ENCODE data around the gene ARAF. TPM values are rescaled to one million over a fixed set of nuclear protein-coding genes. Genes with fewer than 3 reads are reported as not detected.
"Not testable (repeated sequence)": the region's sequence is repeated elsewhere in the genome, so short reads cannot be mapped to it uniquely, and the experiment has no call there.

ARAF gene
- total RNA-seq (2013): 35.8 TPM
- polyA plus RNA-seq: 100 to 1,000 TPM in 1 of 3 donors, 10 to 100 TPM in 2; 49.7 to 105 (median 68.6) TPM
- polyA minus RNA-seq: 32.3 and 44.0 TPM in 2 replicates
- 28.7 to 91.6 (median 62.8) reads per million in 11 experiments for total RNA-seq

DNA sequence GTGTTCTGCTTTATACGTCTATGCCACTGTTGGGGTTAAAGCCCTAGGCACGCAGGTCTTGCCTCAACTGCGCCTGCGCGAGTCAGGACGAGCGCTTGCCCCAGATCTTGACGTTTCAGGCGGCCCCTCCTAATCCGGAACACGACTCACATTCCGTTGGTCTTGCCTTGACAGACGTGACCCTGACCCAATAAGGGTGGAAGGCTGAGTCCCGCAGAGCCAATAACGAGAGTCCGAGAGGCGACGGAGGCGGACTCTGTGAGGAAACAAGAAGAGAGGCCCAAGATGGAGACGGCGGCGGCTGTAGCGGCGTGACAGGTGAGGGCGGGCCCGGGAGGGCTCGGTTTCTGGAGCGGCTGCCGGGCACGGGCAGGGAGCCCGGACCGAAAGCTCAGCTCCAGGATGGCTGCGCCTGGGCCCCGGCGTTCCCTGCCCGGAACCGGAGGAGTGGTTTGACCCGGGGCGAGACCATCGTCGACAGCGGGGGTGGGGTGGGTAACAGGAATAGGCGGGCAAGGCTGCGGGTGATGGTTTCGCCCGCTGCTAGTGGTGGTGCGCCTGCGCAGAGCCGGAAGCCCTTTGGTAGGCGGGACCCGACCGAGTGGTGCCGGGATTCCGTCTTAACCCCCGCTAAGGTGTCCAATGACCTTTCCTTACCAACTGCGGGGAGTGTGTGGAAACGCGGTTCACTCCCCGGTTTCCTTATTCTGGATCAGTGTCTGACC lies at the start of gene ARAF:
Gene ARAF (plus strand): TSS at position 272 of the 725 bp plus-strand sequence. CDS start 1,763 bp downstream, outside the sequence.
- DNase-seq: peak; percentile 96 to 99 (median 99)
- peaks cover 32 to 45% of the 10 kb centered on the region in 2 donors for H3K4me1 ChIP-seq (ENCODE audit: control insufficient read depth in 1 of 2, insufficient read depth in 2 of 2, low read length in 2 of 2)
- TF ChIP-seq, protein P1, sequence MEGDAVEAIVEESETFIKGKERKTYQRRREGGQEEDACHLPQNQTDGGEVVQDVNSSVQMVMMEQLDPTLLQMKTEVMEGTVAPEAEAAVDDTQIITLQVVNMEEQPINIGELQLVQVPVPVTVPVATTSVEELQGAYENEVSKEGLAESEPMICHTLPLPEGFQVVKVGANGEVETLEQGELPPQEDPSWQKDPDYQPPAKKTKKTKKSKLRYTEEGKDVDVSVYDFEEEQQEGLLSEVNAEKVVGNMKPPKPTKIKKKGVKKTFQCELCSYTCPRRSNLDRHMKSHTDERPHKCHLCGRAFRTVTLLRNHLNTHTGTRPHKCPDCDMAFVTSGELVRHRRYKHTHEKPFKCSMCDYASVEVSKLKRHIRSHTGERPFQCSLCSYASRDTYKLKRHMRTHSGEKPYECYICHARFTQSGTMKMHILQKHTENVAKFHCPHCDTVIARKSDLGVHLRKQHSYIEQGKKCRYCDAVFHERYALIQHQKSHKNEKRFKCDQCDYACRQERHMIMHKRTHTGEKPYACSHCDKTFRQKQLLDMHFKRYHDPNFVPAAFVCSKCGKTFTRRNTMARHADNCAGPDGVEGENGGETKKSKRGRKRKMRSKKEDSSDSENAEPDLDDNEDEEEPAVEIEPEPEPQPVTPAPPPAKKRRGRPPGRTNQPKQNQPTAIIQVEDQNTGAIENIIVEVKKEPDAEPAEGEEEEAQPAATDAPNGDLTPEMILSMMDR (IDR thresholded peaks at IDR 0.05): no peak
- no peak within 1 kb of the TSS for H2AFZ ChIP-seq (ENCODE audit: insufficient read depth, low read depth, low read length, poor library complexity, severe bottlenecking)
- peaks cover 18 to 23% of the 10 kb centered on the region in 2 donors for H3K36me3 ChIP-seq (replicated peaks in 1 of 2; ENCODE audit: control insufficient read depth in 1 of 2, insufficient read depth in 2 of 2, low read length in 2 of 2)
- H4K20me1 ChIP-seq (ENCODE audit: insufficient read depth, low read length): peaks cover 13% of the 10 kb centered on the region
- H3K9ac ChIP-seq (ENCODE audit: insufficient read depth, low read length, poor library complexity, severe bottlenecking): peak within 1 kb of the TSS; percentile 78
- H3K4me2 ChIP-seq (replicated peaks; ENCODE audit: extremely low read depth, low read length, poor library complexity, severe bottlenecking): peak within 1 kb of the TSS; percentile 81
- Mint-ChIP-seq H3K27me3 (ENCODE audit: low read depth in 3 of 3) (peaks cover 0 to 9% (median 0%) of the 10 kb centered on the region in 3 donors), H3K27ac (peak within 1 kb of the TSS; percentile 93 to 98 (median 97)), H3K4me1 (peaks cover 43% of the 10 kb centered on the region), H3K36me3 (peaks cover 19 to 20% of the 10 kb centered on the region in 2 donors), H3K9me3 (peaks cover 0 to 10% (median 0%) of the 10 kb centered on the region in 7 donors), H3K4me3 (peak within 1 kb of the TSS; percentile 82 to 90)
- no peaks in the 10 kb centered on the region for H3K27me3 ChIP-seq (ENCODE audit: control insufficient read depth in 2 of 2, insufficient read depth in 2 of 2, low read length in 2 of 2)
- WGBS (ENCODE audit: insufficient coverage): under 1% methylated on average over 42 of the region's 59 CpGs
- H3K4me3 ChIP-seq (replicated peaks in 1 of 3; ENCODE audit: low read depth in 2 of 3, low read length in 3 of 3): peak within 1 kb of the TSS; percentile 71 to 81 (median 75)
- peak within 1 kb of the TSS; percentile 86 to 88 for H3K27ac ChIP-seq (ENCODE audit: low read depth in 1 of 2, low read length in 2 of 2)
- H3K9me3 ChIP-seq (replicated peaks in 1 of 2; ENCODE audit: control insufficient read depth in 1 of 2, insufficient read depth in 1 of 2, low read length in 2 of 2): no peaks in the 10 kb centered on the region
- intact Hi-C loops (cut with micrococcal nuclease): loop anchor here (5.0 kb wide), 4 partner anchors 76 to 461 kb away; partner anchors contain the start of gene ELK1 (in 1 of the 2)
- peaks cover 26% of the 10 kb centered on the region for H3K79me2 ChIP-seq (ENCODE audit: insufficient read depth, low read length)

- Mint-ChIP-seq H3K9me3 (peaks cover 0 to 17% (median 2%) of the 10 kb centered on the region in 7 donors), H3K4me1 (peaks cover 38% of the 10 kb centered on the region), H3K27ac (peak overlapping the region in 4 of 7 donors; percentile 28 to 73 (median 35)), H3K27me3 (ENCODE audit: low read depth in 3 of 3) (peaks cover 3 to 18% (median 4%) of the 10 kb centered on the region in 3 donors), H3K4me3 (peak overlapping the region in 1 of 2 donors; percentile 60)
- intact Hi-C loops (cut with micrococcal nuclease); H3K36me3 Mint-ChIP-seq; H3K4me2 ChIP-seq (replicated peaks; ENCODE audit: extremely low read depth, low read length, poor library complexity, severe bottlenecking); H3K36me3 ChIP-seq (replicated peaks in 1 of 2; ENCODE audit: control insufficient read depth in 1 of 2, insufficient read depth in 2 of 2, low read length in 2 of 2); H4K20me1 ChIP-seq (ENCODE audit: insufficient read depth, low read length); H3K79me2 ChIP-seq (ENCODE audit: insufficient read depth, low read length); H3K9me3 ChIP-seq (replicated peaks in 1 of 2; ENCODE audit: control insufficient read depth in 1 of 2, insufficient read depth in 1 of 2, low read length in 2 of 2); H3K9ac ChIP-seq (ENCODE audit: insufficient read depth, low read length, poor library complexity, severe bottlenecking); H3K4me3 ChIP-seq (replicated peaks in 1 of 3; ENCODE audit: low read depth in 2 of 3, low read length in 3 of 3); H3K27ac ChIP-seq (ENCODE audit: low read depth in 1 of 2, low read length in 2 of 2); H2AFZ ChIP-seq (ENCODE audit: insufficient read depth, low read depth, low read length, poor library complexity, severe bottlenecking); H3K27me3 ChIP-seq (ENCODE audit: control insufficient read depth in 2 of 2, insufficient read depth in 2 of 2, low read length in 2 of 2): not testable (repeated sequence)
- DNase-seq: peak in 1 of 3 donors; percentile 26
- peaks cover 33 to 57% of the 10 kb centered on the region in 2 donors for H3K4me1 ChIP-seq (ENCODE audit: control insufficient read depth in 1 of 2, insufficient read depth in 2 of 2, low read length in 2 of 2)
- no CpG with 5 or more reads among the region's 6 CpGs for WGBS (ENCODE audit: insufficient coverage)
Observed at GRCh38 chrX:47512383-47512782, 48.6 kb upstream of the ARAF start.

DNA sequence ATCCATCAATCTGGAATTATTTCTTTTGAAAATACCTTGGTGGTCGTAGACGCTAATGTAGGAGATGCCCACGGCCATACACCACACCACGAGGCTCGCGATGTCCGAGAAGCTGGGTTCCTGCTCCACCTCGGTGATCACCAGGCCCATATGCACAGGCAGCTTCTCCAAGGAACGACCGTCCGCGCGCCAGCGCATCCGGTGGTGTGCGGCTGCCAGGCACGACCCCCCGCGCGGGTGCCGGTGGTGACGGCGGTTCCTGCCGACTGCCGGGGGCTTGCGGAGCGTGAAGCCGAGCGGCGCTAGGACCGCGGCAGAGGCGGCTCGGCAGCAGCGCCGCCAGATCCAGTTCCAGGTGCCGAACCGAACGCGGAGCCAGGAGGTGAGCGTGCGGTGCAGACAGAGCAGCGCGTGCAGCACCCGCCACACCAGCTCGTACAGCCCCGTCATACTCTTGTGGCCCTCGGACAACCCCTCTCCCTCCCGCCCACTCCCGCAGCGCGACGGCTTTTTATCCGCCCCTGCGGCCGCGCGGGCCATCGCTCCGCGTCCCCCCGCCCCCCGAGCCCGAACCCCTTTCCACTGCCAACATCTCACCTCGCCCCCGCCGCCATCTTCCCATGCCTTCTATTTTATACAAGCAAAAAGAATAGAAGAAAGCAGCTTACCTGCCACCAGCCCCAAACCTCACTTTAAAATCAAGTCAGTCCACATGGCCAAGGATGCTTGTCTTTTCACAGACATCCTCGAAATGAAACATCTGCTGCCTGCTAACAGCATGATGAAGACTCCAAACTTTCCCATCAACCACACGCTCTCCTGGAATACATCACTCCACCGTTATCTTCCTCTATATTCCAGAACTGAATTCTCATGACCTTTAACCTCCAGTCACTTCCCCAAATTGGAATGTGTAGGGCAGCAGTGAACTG lies 47.7 kb upstream of the ARAF start:
- peaks cover 0 to 16% (median 2%) of the 10 kb centered on the region in 7 donors for H3K9me3 Mint-ChIP-seq
- DNase-seq: peak in 2 of 3 donors; percentile 45 to 63
- H3K27ac ChIP-seq (ENCODE audit: low read depth in 1 of 2, low read length in 2 of 2); intact Hi-C loops (cut with micrococcal nuclease); H4K20me1 ChIP-seq (ENCODE audit: insufficient read depth, low read length); H3K9ac ChIP-seq (ENCODE audit: insufficient read depth, low read length, poor library complexity, severe bottlenecking); H3K36me3 ChIP-seq (replicated peaks in 1 of 2; ENCODE audit: control insufficient read depth in 1 of 2, insufficient read depth in 2 of 2, low read length in 2 of 2); H3K9me3 ChIP-seq (replicated peaks in 1 of 2; ENCODE audit: control insufficient read depth in 1 of 2, insufficient read depth in 1 of 2, low read length in 2 of 2); H3K27me3 ChIP-seq (ENCODE audit: control insufficient read depth in 2 of 2, insufficient read depth in 2 of 2, low read length in 2 of 2); H3K36me3 Mint-ChIP-seq; H2AFZ ChIP-seq (ENCODE audit: insufficient read depth, low read depth, low read length, poor library complexity, severe bottlenecking); H3K79me2 ChIP-seq (ENCODE audit: insufficient read depth, low read length): not testable (repeated sequence)
- Histone ChIP-seq H3K4me1 (ENCODE audit: control insufficient read depth in 1 of 2, insufficient read depth in 2 of 2, low read length in 2 of 2) (peaks cover 26 to 48% of the 10 kb centered on the region in 2 donors), H3K4me2 (replicated peaks; ENCODE audit: extremely low read depth, low read length, poor library complexity, severe bottlenecking) (peak overlapping the region; percentile 62), H3K4me3 (replicated peaks in 1 of 3; ENCODE audit: low read depth in 2 of 3, low read length in 3 of 3) (peak overlapping the region in 2 of 3 experiments; percentile 38 to 54)
- peaks cover 3 to 15% (median 4%) of the 10 kb centered on the region in 3 donors for H3K27me3 Mint-ChIP-seq (ENCODE audit: low read depth in 3 of 3)
- H3K4me1 Mint-ChIP-seq: peaks cover 32% of the 10 kb centered on the region
- WGBS (ENCODE audit: insufficient coverage): 0% methylated on average over 2 of the region's 70 CpGs
- peak overlapping the region; percentile 81 to 90 for H3K4me3 Mint-ChIP-seq
- peak overlapping the region in 3 of 7 donors; percentile 30 to 45 (median 37) for H3K27ac Mint-ChIP-seq

Measured in CD14-positive monocyte (primary cell).